H1 (cell line): ENCODE measurements around the gene IRAK1BP1. TPM values are rescaled to one million over a fixed set of nuclear protein-coding genes. Genes with fewer than 3 reads are reported as not detected.

Experiments used
- CTCF ChIA-PET: fragments of 300-600 bp; sonication (Branson Sonifier 250); formaldehyde crosslinking; loops from one replicate; lab custom pipeline; 2021; ENCODE audit not compliant: partially characterized antibody; lab: Charles Lee
- POLR2A ChIA-PET: fragments of 300-600 bp; sonication (Branson Sonifier 250); formaldehyde crosslinking; loops from one replicate; lab custom pipeline; 2021; ENCODE audit warnings: inconsistent platforms; ENCODE audit not compliant: partially characterized antibody; lab: Charles Lee
- DNase-seq, 2 experiments: peaks; one replicate each; pipeline versions ENCODE4 v3.0.0 to v3.0.0-alpha.2; 2010 to 2022; ENCODE audit warnings: low spot score in 2 of 2, low read depth in 1 of 2, mixed read lengths in 1 of 2
- FAIRE-seq: peaks from 2 replicates; lab custom pipeline; 2011; peaks lifted over from hg19 to GRCh38; lab: Jason Lieb, UNC
- H2AFZ ChIP-seq: 2 replicates; pipeline ENCODE4 v1.8.1; 2012; ENCODE audit warnings: low read length, inconsistent platforms
- H2AK5ac ChIP-seq: 2 replicates; pipeline ENCODE4 v1.6.1; 2013; ENCODE audit warnings: low read depth, low read length
- H2BK120ac ChIP-seq: replicated peaks from 2 replicates; pipeline ENCODE3; 2013; ENCODE audit warnings: low read depth, low read length, inconsistent platforms
- H2BK12ac ChIP-seq: 2 replicates; pipeline ENCODE4 v1.6.1; 2013; ENCODE audit warnings: low read depth, low read length
- H2BK15ac ChIP-seq: 2 replicates; pipeline ENCODE4 v1.6.1; 2013; ENCODE audit warnings: low read length
- H2BK20ac ChIP-seq: 2 replicates; pipeline ENCODE4 v1.6.1; 2013; ENCODE audit warnings: low read length
- H2BK5ac ChIP-seq: 2 replicates; pipeline ENCODE4 v1.6.1; 2013; ENCODE audit warnings: low read depth, low read length
- H3K14ac ChIP-seq: 2 replicates; pipeline ENCODE4 v1.6.1; 2013; ENCODE audit warnings: inconsistent platforms; ENCODE audit not compliant: insufficient read length
- H3K18ac ChIP-seq: 2 replicates; pipeline ENCODE4 v1.6.1; 2013; ENCODE audit warnings: low read length; ENCODE audit errors: extremely low read depth
- H3K23ac ChIP-seq: 2 replicates; pipeline ENCODE4 v1.6.1; 2013; ENCODE audit warnings: inconsistent platforms; ENCODE audit not compliant: insufficient read length
- H3K23me2 ChIP-seq: 2 replicates; pipeline ENCODE4 v1.6.1; 2013; ENCODE audit warnings: low read depth, low read length
- H3K27ac ChIP-seq: 2 replicates; pipeline ENCODE4 v1.6.1; 2011; ENCODE audit warnings: low read depth, low read length, inconsistent platforms
- H3K27me3 ChIP-seq, 4 experiments: replicated peaks in 1 of 4; 1 replicate in 1 of 4; 2 replicates in 3 of 4; pipeline versions ENCODE4 v1.6.1 to v1.8.1; 2011 to 2013; ENCODE audit warnings: low read length in 3 of 4, mild to moderate bottlenecking in 3 of 4, inconsistent platforms in 2 of 4, mixed read lengths in 2 of 4, moderate library complexity in 1 of 4; ENCODE audit not compliant: control insufficient read depth in 3 of 4, insufficient read depth in 3 of 4; ENCODE audit errors: extremely low read depth in 1 of 4
- H3K36me3 ChIP-seq, 4 experiments: 2 replicates each; pipeline versions ENCODE4 v1.6.1 to v1.8.1; 2011 to 2013; ENCODE audit warnings: mild to moderate bottlenecking in 4 of 4, low read length in 3 of 4, moderate library complexity in 2 of 4, control low read depth in 1 of 4, inconsistent platforms in 1 of 4; ENCODE audit not compliant: insufficient read depth in 4 of 4, control insufficient read depth in 2 of 4
- H3K4ac ChIP-seq: replicated peaks from 2 replicates; pipeline ENCODE3; 2013; ENCODE audit warnings: low read length, low read depth, mixed read lengths, inconsistent platforms; ENCODE audit not compliant: insufficient read length
- H3K4me1 ChIP-seq, 4 experiments: replicated peaks in 1 of 4; 1 replicate in 1 of 4; 2 replicates in 3 of 4; pipeline versions ENCODE4 v1.6.1 to v1.8.1; 2011 to 2013; ENCODE audit warnings: low read length in 3 of 4, inconsistent platforms in 2 of 4, mixed read lengths in 1 of 4; ENCODE audit not compliant: insufficient read depth in 4 of 4, control insufficient read depth in 3 of 4
- H3K4me2 ChIP-seq, 2 experiments: 2 replicates each; pipeline versions ENCODE4 v1.6.1 to v1.8.1; 2011 to 2013; ENCODE audit warnings: low read depth in 2 of 2, low read length in 2 of 2, control low read depth in 1 of 2, inconsistent platforms in 1 of 2, mild to moderate bottlenecking in 1 of 2; ENCODE audit not compliant: insufficient read depth in 1 of 2
- H3K4me3 ChIP-seq, 4 experiments: fragments of 200-600, 300-600 bp in 1 of 4; sonication (generic), shearing (Covaris generic), sonication (Bioruptor Twin) in 1 of 4; 2 replicates each; pipeline versions ENCODE4 v1.5.1 to v1.8.1; 2011 to 2016; ENCODE audit warnings: low read length in 4 of 4, low read depth in 3 of 4, control low read depth in 2 of 4, inconsistent platforms in 2 of 4, mild to moderate bottlenecking in 2 of 4, mixed read lengths in 1 of 4, moderate library complexity in 1 of 4; ENCODE audit not compliant: insufficient read depth in 2 of 4; ENCODE audit errors: extremely low read depth in 1 of 4
- H3K56ac ChIP-seq: replicated peaks from 2 replicates; pipeline ENCODE3; 2013; ENCODE audit warnings: low read depth, mild to moderate bottlenecking, mixed read lengths, low read length, inconsistent platforms; ENCODE audit not compliant: insufficient read length
- H3K79me1 ChIP-seq: 2 replicates; pipeline ENCODE4 v1.6.1; 2013; ENCODE audit warnings: low read depth, low read length, control low read depth
- H3K79me2 ChIP-seq, 2 experiments: 2 replicates each; pipeline versions ENCODE4 v1.6.1 to v1.8.1; 2012 to 2013; ENCODE audit warnings: low read length in 2 of 2, mild to moderate bottlenecking in 2 of 2, inconsistent platforms in 1 of 2; ENCODE audit not compliant: insufficient read depth in 2 of 2, control insufficient read depth in 1 of 2
- H3K9ac ChIP-seq, 4 experiments: replicated peaks in 1 of 4; 1 replicate in 1 of 4; 2 replicates in 3 of 4; pipeline versions ENCODE4 v1.6.1 to v1.8.1; 2011 to 2013; ENCODE audit warnings: low read depth in 3 of 4, low read length in 3 of 4, control low read depth in 2 of 4, mild to moderate bottlenecking in 2 of 4, moderate library complexity in 2 of 4, inconsistent platforms in 1 of 4; ENCODE audit errors: extremely low read depth in 1 of 4
- H3K9me3 ChIP-seq, 2 experiments: 2 replicates each; pipeline versions ENCODE4 v1.6.1 to v1.8.1; 2012 to 2013; ENCODE audit warnings: mild to moderate bottlenecking in 2 of 2, moderate library complexity in 2 of 2, control low read depth in 1 of 2, inconsistent platforms in 1 of 2, low read depth in 1 of 2, low read length in 1 of 2, mixed read lengths in 1 of 2; ENCODE audit not compliant: insufficient read depth in 2 of 2
- H4K20me1 ChIP-seq, 2 experiments: replicated peaks in 1 of 2; 2 replicates each; pipeline versions ENCODE3 to v1.8.1; 2011 to 2013; ENCODE audit warnings: inconsistent platforms in 2 of 2, low read length in 2 of 2, mild to moderate bottlenecking in 1 of 2; ENCODE audit not compliant: insufficient read depth in 2 of 2, control insufficient read depth in 1 of 2
- H4K5ac ChIP-seq: 2 replicates; pipeline ENCODE4 v1.6.1; 2013; ENCODE audit warnings: low read length, low read depth, mixed read lengths, inconsistent platforms; ENCODE audit not compliant: insufficient read length
- H4K8ac ChIP-seq: 2 replicates; pipeline ENCODE4 v1.8.0; 2013; ENCODE audit warnings: mild to moderate bottlenecking, moderate library complexity, low read length, inconsistent platforms; ENCODE audit not compliant: insufficient read depth; ENCODE audit errors: extremely low read depth
- H4K91ac ChIP-seq: replicated peaks from 2 replicates; pipeline ENCODE3; 2013; ENCODE audit warnings: low read length, mixed read lengths, inconsistent platforms; ENCODE audit not compliant: insufficient read length
- KDM4A ChIP-seq: IDR thresholded peaks from one replicate; pipeline ENCODE4 v1.7.1; 2012; ENCODE audit warnings: low read depth, mild to moderate bottlenecking, moderate library complexity, low read length, inconsistent platforms; ENCODE audit not compliant: severe bottlenecking
- MAFK ChIP-seq: IDR thresholded peaks from 2 replicates; pipeline ENCODE4 v1.6.1; 2012; ENCODE audit warnings: low read depth, mild to moderate bottlenecking, improper control_type of control experiment, low read length
- POU5F1 ChIP-seq: IDR thresholded peaks from 2 replicates; pipeline ENCODE4 v1.6.1; 2011; ENCODE audit warnings: low read depth, mild to moderate bottlenecking, low read length, moderate library complexity
- SP2 ChIP-seq: IDR thresholded peaks from 2 replicates; pipeline ENCODE4 v1.6.1; 2012; ENCODE audit warnings: mild to moderate bottlenecking, low read length, inconsistent platforms
- SP4 ChIP-seq: IDR thresholded peaks from 2 replicates; pipeline ENCODE4 v1.6.1; 2012; ENCODE audit warnings: low read length, inconsistent platforms
- SUZ12 ChIP-seq: fragments of 200-600 bp; sonication (generic); IDR thresholded peaks from 2 replicates; pipeline ENCODE4 v1.6.1; 2012; ENCODE audit warnings: mild to moderate bottlenecking, inconsistent platforms, low read length, moderate library complexity, mixed read lengths
- YY1 ChIP-seq: IDR thresholded peaks from 2 replicates; pipeline ENCODE4 v1.6.1; 2011; ENCODE audit warnings: low read depth, mild to moderate bottlenecking, low read length
- WGBS, 2 experiments: shearing (Covaris generic) in 1 of 2; methylation state at CpG; one replicate each; pipeline versions ENCODE4 v1.1.6 to v1.1.7; 2013 to 2015; ENCODE audit warnings: low lambda C conversion rate in 2 of 2, mixed read lengths in 2 of 2, inconsistent platforms in 1 of 2, low coverage in 1 of 2, missing lambda C conversion rate in 1 of 2; ENCODE audit not compliant: insufficient replicate concordance in 2 of 2, insufficient coverage in 1 of 2, insufficient read length in 1 of 2; ENCODE audit errors: extremely low coverage in 1 of 2, missing lambda C conversion rate in 1 of 2; 5-methylcytosine and 5-hydroxymethylcytosine counted together
- polyA plus RNA-seq, 7 experiments: library from polyadenylated mRNA; depleted of rRNA in 3 of 7; stranded (reverse) in 5 of 7; unstranded in 2 of 7; fragments of >200 nt in 5 of 7; fragments of 200-250 nt in 2 of 7; gene quantifications; 1 replicate in 5 of 7; 2 replicates in 1 of 7; 4 replicates in 1 of 7; pipeline versions ENCODE4 v1.2.1 to v1.2.3, GENCODE V29; 2011 to 2013; ENCODE audit warnings: missing spikeins in 2 of 7, mixed read lengths in 2 of 7
- total RNA-seq: library from RNA; stranded (reverse); fragmentation: NEBNext Ultra II Directional; extraction: Animal tissue kit (Norgen Biotek cat#: 25700); gene quantifications from 2 replicates; pipeline ENCODE4 v1.2.1, GENCODE V29; 2021

The IRAK1BP1 gene
- total and polyA plus RNA-seq, 2 of the 8 experiments (the other 6 are each of a cell fraction or from before 2014, with no cell fraction given), result 3.7 to 4.7 TPM

DNA sequence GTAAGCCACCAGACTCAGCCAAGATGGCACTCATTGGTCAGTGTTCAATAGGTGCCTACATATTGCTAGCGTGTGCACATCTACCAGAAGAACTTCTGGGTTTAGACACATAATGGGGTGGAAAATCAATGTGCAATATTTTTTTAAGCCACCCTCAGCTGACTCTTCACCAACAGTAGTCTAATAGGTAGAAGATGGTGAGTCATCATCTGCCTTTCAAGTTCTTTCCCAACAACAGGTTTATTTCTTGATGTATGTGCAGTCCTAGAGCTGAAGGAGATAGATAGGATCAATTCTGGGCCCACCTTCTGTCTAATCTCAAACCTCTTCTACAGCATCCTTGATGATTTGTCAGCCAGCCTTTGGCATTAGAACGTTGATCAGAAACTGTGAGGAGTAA is 41.3 kb downstream of the IRAK1BP1 start:
- ChIA-PET POLR2A (interaction anchor here (0.8 kb wide), 1 partner anchor 226 kb away, joined by 3 read pairs; no protein-coding TSS in a partner anchor), CTCF (no interaction called here)
- DNase-seq (no peak), FAIRE-seq (no peak)
- H2AK5ac ChIP-seq, result no peak overlapping the region
- 87% methylated on average over 2 of the region's 2 CpGs; no CpG with 5 or more reads in 1 of the 2 experiments for WGBS, 2 experiments
- no peak overlapping the region for H3K9ac ChIP-seq
- H3K36me3 ChIP-seq, result no peaks in the 10 kb centered on the region
- H3K56ac ChIP-seq, result no peak overlapping the region
- no peak overlapping the region for H3K4me2 ChIP-seq
- H2BK15ac ChIP-seq, result no peak overlapping the region
- peaks cover 0 to 9% (median 4%) of the 10 kb centered on the region in 4 experiments; a peak in 6 of 7 replicates for H3K27me3 ChIP-seq
- H4K20me1 ChIP-seq, result peaks cover 0 to 2% of the 10 kb centered on the region in 2 experiments
- H2BK5ac ChIP-seq, result no peak overlapping the region
- no peak overlapping the region for H2BK20ac ChIP-seq
- no peak overlapping the region for H3K27ac ChIP-seq
- H3K4me3 ChIP-seq, result no peak overlapping the region
- H3K23me2 ChIP-seq, result peaks cover 7% of the 10 kb centered on the region
- H4K91ac ChIP-seq, result no peak overlapping the region
- H3K79me2 ChIP-seq, result no peaks in the 10 kb centered on the region
- no peak overlapping the region for H4K8ac ChIP-seq
- no peak overlapping the region for H4K5ac ChIP-seq
- H2BK120ac ChIP-seq, result no peak overlapping the region
- no peak overlapping the region for H2BK12ac ChIP-seq
- no peak overlapping the region for H3K14ac ChIP-seq
- H3K23ac ChIP-seq, result no peak overlapping the region
- H3K79me1 ChIP-seq, result no peaks in the 10 kb centered on the region; the same call in 1 of the 2 replicates
- no peaks in the 10 kb centered on the region for H3K9me3 ChIP-seq
- peaks cover 0 to 7% (median 1%) of the 10 kb centered on the region in 4 experiments; a peak in 4 of 7 replicates for H3K4me1 ChIP-seq
- TF ChIP-seq KDM4A (no peak), SP2 (no peak), YY1 (no peak), SP4 (no peak), MAFK (no peak), POU5F1 (no peak), SUZ12 (no peak)
- no peak overlapping the region for H2AFZ ChIP-seq
- H3K4ac ChIP-seq, result no peak overlapping the region
- H3K18ac ChIP-seq, result no peak overlapping the region
